Neural crest cell (in vitro differentiated cells): ENCODE measurements around the gene RAB19. TPM values are rescaled to one million over a fixed set of nuclear protein-coding genes. Genes with fewer than 3 reads are reported as not detected.

Experiments
- DNase-seq: peaks from one replicate; pipeline ENCODE4 v3.0.0; 2021; ENCODE audit warnings: low read depth, mixed read lengths, low spot score
- H3K27ac Mint-ChIP-seq: one replicate; pipeline ENCODE4 v1.8.0; 2021; ENCODE audit warnings: mild to moderate bottlenecking, mixed read lengths; ENCODE audit not compliant: unreplicated experiment
- H3K27me3 Mint-ChIP-seq: 2 replicates; pipeline ENCODE4 v1.8.0; 2021; ENCODE audit warnings: low read depth, mild to moderate bottlenecking, mixed read lengths
- H3K36me3 Mint-ChIP-seq: 2 replicates; pipeline ENCODE4 v1.8.0; 2021; ENCODE audit warnings: low read depth, mild to moderate bottlenecking, mixed read lengths
- H3K4me1 Mint-ChIP-seq: 2 replicates; pipeline ENCODE4 v1.8.0; 2021; ENCODE audit warnings: mixed read lengths
- H3K4me3 Mint-ChIP-seq: one replicate; pipeline ENCODE4 v1.8.0; 2021; ENCODE audit warnings: mild to moderate bottlenecking, mixed read lengths
- H3K9me3 Mint-ChIP-seq: 2 replicates; pipeline ENCODE4 v1.8.0; 2021; ENCODE audit warnings: mixed read lengths
- CTCF ChIP-seq: fragments of 200-600 bp; sonication (generic); conservative IDR thresholded peaks from 2 replicates; pipeline ENCODE4 v1.5.0; 2021; ENCODE audit warnings: antibody characterized with exemption, mild to moderate bottlenecking
- total RNA-seq: library from RNA; stranded (reverse); gene quantifications from 2 replicates; pipeline ENCODE4 v1.2.1, GENCODE V29; 2021

RAB19 gene
- total RNA-seq, 1 donor from 2014 or later, result not detected

- no peak overlapping the region for H3K27ac Mint-ChIP-seq
- H3K9me3 Mint-ChIP-seq, result no peaks in the 10 kb centered on the region
- H3K27me3 Mint-ChIP-seq, result no peaks in the 10 kb centered on the region
- H3K4me3 Mint-ChIP-seq, result no peak overlapping the region
- peaks cover 4% of the 10 kb centered on the region for H3K36me3 Mint-ChIP-seq
- no peaks in the 10 kb centered on the region for H3K4me1 Mint-ChIP-seq
- DNase-seq, result no peak
- no peak for TF ChIP-seq CTCF
These were observed 18.8 kb upstream of the RAB19 start for GRCh38 chr7:140384894-140385545.

GRCh38 chr7:140389445-140389844, 14.4 kb upstream of the RAB19 start:
- no peaks in the 10 kb centered on the region for H3K36me3 Mint-ChIP-seq
- DNase-seq, result no peak
- no peaks in the 10 kb centered on the region for H3K27me3 Mint-ChIP-seq
- H3K27ac Mint-ChIP-seq, result no peak overlapping the region
- no peaks in the 10 kb centered on the region for H3K4me1 Mint-ChIP-seq
- no peak overlapping the region for H3K4me3 Mint-ChIP-seq
- no peaks in the 10 kb centered on the region for H3K9me3 Mint-ChIP-seq
- TF ChIP-seq CTCF, result no peak

- Mint-ChIP-seq H3K4me1 (no peaks in the 10 kb centered on the region), H3K27me3 (no peaks in the 10 kb centered on the region), H3K9me3 (no peaks in the 10 kb centered on the region), H3K4me3 (no peak overlapping the region), H3K27ac (no peak overlapping the region), H3K36me3 (no peaks in the 10 kb centered on the region)
- TF ChIP-seq CTCF, result no peak
- no peak for DNase-seq
These were observed 13.8 kb upstream of the RAB19 start for GRCh38 chr7:140390034-140390433.

- Mint-ChIP-seq H3K27ac (no peak overlapping the region), H3K4me3 (no peak overlapping the region), H3K36me3 (no peaks in the 10 kb centered on the region), H3K27me3 (no peaks in the 10 kb centered on the region), H3K9me3 (no peaks in the 10 kb centered on the region), H3K4me1 (no peaks in the 10 kb centered on the region)
- no peak for DNase-seq
- TF ChIP-seq CTCF, result no peak
These were observed 13.2 kb upstream of the RAB19 start for GRCh38 chr7:140390466-140391190.

- H3K27ac Mint-ChIP-seq, result no peak overlapping the region
- H3K36me3 Mint-ChIP-seq, result no peaks in the 10 kb centered on the region
- H3K27me3 Mint-ChIP-seq, result no peaks in the 10 kb centered on the region
- DNase-seq, result no peak
- no peak for TF ChIP-seq CTCF
- H3K4me3 Mint-ChIP-seq, result no peak overlapping the region
- H3K4me1 Mint-ChIP-seq, result peaks cover 6% of the 10 kb centered on the region
- no peaks in the 10 kb centered on the region for H3K9me3 Mint-ChIP-seq
These were observed 12.2 kb upstream of the RAB19 start for GRCh38 chr7:140391634-140392033.
